ENCODE data around the gene AXIN2. TPM values are rescaled to one million over a fixed set of nuclear protein-coding genes. Genes with fewer than 3 reads are reported as not detected.

AXIN2 gene
- total and polyA plus RNA-seq, 10 of the 15 experiments (the other 5 are each of a cell fraction or from before 2014, with no cell fraction given) = 0.47 to 7.8 (median 3.1) TPM

DNA sequence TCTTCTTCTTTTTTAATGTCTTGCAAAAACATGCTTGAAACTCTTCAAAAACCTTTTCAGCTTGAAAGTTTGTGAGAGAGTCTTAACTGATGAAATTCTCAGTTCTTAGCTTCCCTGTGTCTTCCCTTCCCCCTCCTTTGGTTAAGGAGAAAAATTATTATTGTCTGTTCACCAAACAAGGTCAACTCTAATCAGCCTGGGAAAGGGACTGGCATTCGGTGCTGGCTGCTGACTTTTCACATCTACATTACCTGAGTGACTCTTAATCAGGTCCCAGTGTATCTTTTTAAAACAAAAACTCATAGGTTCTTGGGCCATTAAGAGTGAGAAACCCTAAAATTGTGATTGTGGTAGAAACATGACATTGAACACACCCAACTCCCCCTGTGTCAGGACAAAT lies 39.1 kb upstream of the AXIN2 start:
- no peak overlapping the region for H3K9ac ChIP-seq (ENCODE audit: control insufficient read depth, insufficient read depth, low read length)
- no peaks in the 10 kb centered on the region; the same call in 2 of the 3 replicates for H3K9me3 ChIP-seq (replicated peaks; ENCODE audit: control insufficient read depth, insufficient read depth, low read length)
- no peak overlapping the region for H2AFZ ChIP-seq (ENCODE audit: control insufficient read depth, low read depth, low read length)
- ATAC-seq (no peak), DNase-seq (ENCODE audit: low read depth, low spot score) (no peak), FAIRE-seq (no peak)
- no peak overlapping the region for H3K4me3 ChIP-seq
- ChIA-PET CTCF (interaction anchor here (1.0 kb wide), 1 partner anchor 194 kb away, joined by 3 read pairs; no protein-coding TSS in a partner anchor), POLR2A (no interaction called here), RAD21 (ENCODE audit: unreplicated experiment) (no interaction called here), SMC1A (ENCODE audit: uncharacterized antibody, unreplicated experiment) (no interaction called here)
- no peak overlapping the region for H3K4me2 ChIP-seq (ENCODE audit: control insufficient read depth, insufficient read depth)
- no peaks in the 10 kb centered on the region for H4K20me1 ChIP-seq (ENCODE audit: control insufficient read depth, insufficient read depth)
- intact Hi-C loops (cut with micrococcal nuclease; ENCODE audit: unreplicated experiment) = no loop called here
- no peaks in the 10 kb centered on the region for H3K79me2 ChIP-seq (ENCODE audit: control insufficient read depth, insufficient read depth, low read length)
- in situ Hi-C loops (cut with MboI) = no loop called here
- H3K36me3 ChIP-seq (ENCODE audit: control insufficient read depth in 2 of 2, insufficient read depth in 2 of 2, low read length in 1 of 2) = no peaks in the 10 kb centered on the region
- no peak overlapping the region for H3K27ac ChIP-seq (ENCODE audit: control insufficient read depth, insufficient read depth)
- TF ChIP-seq, protein P1, sequence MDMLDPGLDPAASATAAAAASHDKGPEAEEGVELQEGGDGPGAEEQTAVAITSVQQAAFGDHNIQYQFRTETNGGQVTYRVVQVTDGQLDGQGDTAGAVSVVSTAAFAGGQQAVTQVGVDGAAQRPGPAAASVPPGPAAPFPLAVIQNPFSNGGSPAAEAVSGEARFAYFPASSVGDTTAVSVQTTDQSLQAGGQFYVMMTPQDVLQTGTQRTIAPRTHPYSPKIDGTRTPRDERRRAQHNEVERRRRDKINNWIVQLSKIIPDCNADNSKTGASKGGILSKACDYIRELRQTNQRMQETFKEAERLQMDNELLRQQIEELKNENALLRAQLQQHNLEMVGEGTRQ (IDR thresholded peaks at IDR 0.05; ENCODE audit: borderline replicate concordance, low read depth, low read length) = no peak
- TF ChIP-seq SPI1 (IDR thresholded peaks at IDR 0.05; ENCODE audit: borderline replicate concordance, insufficient read depth, low read depth, low read length) (no peak), FOXK2 (IDR thresholded peaks at IDR 0.05) (no peak), IRF4 (IDR thresholded peaks at IDR 0.05; ENCODE audit: low read depth, low read length) (no peak), RCOR1 (conservative IDR thresholded peaks at IDR 0.05; ENCODE audit: low read depth, low read length) (no peak), CREB1 (IDR thresholded peaks at IDR 0.05; ENCODE audit: low read depth) (no peak), SMAD5 (IDR thresholded peaks at IDR 0.05; ENCODE audit: low read depth) (no peak), MEF2A (IDR thresholded peaks at IDR 0.05; ENCODE audit: insufficient read depth, low read depth, low read length) (no peak), WRNIP1 (IDR thresholded peaks at IDR 0.05; ENCODE audit: borderline replicate concordance, low read depth, low read length) (no peak), YY1 (IDR thresholded peaks at IDR 0.05; ENCODE audit: low read depth, low read length) (no peak), SP1 (IDR thresholded peaks at IDR 0.05; ENCODE audit: low read depth, low read length) (no peak)
- TF ChIP-seq, protein P2, sequence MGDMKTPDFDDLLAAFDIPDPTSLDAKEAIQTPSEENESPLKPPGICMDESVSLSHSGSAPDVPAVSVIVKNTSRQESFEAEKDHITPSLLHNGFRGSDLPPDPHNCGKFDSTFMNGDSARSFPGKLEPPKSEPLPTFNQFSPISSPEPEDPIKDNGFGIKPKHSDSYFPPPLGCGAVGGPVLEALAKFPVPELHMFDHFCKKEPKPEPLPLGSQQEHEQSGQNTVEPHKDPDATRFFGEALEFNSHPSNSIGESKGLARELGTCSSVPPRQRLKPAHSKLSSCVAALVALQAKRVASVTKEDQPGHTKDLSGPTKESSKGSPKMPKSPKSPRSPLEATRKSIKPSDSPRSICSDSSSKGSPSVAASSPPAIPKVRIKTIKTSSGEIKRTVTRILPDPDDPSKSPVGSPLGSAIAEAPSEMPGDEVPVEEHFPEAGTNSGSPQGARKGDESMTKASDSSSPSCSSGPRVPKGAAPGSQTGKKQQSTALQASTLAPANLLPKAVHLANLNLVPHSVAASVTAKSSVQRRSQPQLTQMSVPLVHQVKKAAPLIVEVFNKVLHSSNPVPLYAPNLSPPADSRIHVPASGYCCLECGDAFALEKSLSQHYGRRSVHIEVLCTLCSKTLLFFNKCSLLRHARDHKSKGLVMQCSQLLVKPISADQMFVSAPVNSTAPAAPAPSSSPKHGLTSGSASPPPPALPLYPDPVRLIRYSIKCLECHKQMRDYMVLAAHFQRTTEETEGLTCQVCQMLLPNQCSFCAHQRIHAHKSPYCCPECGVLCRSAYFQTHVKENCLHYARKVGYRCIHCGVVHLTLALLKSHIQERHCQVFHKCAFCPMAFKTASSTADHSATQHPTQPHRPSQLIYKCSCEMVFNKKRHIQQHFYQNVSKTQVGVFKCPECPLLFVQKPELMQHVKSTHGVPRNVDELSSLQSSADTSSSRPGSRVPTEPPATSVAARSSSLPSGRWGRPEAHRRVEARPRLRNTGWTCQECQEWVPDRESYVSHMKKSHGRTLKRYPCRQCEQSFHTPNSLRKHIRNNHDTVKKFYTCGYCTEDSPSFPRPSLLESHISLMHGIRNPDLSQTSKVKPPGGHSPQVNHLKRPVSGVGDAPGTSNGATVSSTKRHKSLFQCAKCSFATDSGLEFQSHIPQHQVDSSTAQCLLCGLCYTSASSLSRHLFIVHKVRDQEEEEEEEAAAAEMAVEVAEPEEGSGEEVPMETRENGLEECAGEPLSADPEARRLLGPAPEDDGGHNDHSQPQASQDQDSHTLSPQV (IDR thresholded peaks at IDR 0.05) = no peak
- TF ChIP-seq, protein P3, sequence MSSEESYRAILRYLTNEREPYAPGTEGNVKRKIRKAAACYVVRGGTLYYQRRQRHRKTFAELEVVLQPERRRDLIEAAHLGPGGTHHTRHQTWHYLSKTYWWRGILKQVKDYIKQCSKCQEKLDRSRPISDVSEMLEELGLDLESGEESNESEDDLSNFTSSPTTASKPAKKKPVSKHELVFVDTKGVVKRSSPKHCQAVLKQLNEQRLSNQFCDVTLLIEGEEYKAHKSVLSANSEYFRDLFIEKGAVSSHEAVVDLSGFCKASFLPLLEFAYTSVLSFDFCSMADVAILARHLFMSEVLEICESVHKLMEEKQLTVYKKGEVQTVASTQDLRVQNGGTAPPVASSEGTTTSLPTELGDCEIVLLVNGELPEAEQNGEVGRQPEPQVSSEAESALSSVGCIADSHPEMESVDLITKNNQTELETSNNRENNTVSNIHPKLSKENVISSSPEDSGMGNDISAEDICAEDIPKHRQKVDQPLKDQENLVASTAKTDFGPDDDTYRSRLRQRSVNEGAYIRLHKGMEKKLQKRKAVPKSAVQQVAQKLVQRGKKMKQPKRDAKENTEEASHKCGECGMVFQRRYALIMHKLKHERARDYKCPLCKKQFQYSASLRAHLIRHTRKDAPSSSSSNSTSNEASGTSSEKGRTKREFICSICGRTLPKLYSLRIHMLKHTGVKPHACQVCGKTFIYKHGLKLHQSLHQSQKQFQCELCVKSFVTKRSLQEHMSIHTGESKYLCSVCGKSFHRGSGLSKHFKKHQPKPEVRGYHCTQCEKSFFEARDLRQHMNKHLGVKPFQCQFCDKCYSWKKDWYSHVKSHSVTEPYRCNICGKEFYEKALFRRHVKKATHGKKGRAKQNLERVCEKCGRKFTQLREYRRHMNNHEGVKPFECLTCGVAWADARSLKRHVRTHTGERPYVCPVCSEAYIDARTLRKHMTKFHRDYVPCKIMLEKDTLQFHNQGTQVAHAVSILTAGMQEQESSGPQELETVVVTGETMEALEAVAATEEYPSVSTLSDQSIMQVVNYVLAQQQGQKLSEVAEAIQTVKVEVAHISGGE (CRISPR knock-in tag; IDR thresholded peaks at IDR 0.05) = no peak
- TF ChIP-seq, protein P4, sequence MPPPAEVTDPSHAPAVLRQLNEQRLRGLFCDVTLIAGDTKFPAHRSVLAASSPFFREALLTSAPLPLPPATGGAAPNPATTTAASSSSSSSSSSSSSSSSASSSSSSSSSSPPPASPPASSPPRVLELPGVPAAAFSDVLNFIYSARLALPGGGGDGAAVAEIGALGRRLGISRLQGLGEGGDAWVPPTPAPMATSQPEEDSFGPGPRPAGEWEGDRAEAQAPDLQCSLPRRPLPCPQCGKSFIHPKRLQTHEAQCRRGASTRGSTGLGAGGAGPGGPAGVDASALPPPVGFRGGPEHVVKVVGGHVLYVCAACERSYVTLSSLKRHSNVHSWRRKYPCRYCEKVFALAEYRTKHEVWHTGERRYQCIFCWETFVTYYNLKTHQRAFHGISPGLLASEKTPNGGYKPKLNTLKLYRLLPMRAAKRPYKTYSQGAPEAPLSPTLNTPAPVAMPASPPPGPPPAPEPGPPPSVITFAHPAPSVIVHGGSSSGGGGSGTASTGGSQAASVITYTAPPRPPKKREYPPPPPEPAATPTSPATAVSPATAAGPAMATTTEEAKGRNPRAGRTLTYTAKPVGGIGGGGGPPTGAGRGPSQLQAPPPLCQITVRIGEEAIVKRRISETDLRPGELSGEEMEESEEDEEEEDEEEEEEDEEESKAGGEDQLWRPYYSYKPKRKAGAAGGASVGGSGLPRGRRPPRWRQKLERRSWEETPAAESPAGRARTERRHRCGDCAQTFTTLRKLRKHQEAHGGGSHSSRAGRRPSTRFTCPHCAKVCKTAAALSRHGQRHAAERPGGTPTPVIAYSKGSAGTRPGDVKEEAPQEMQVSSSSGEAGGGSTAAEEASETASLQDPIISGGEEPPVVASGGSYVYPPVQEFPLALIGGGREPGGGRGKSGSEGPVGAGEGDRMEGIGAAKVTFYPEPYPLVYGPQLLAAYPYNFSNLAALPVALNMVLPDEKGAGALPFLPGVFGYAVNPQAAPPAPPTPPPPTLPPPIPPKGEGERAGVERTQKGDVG (CRISPR knock-in tag; IDR thresholded peaks at IDR 0.05) = no peak
- BruUV-seq (replicated peaks) = no TSS peak
- H3K27me3 ChIP-seq (replicated peaks in 1 of 2; ENCODE audit: control insufficient read depth in 2 of 2, insufficient read depth in 2 of 2, low read length in 1 of 2) = no peaks in the 10 kb centered on the region; a peak in 1 of 4 replicates
- WGBS (ENCODE audit: insufficient coverage, insufficient replicate concordance, low lambda C conversion rate, missing lambda C conversion rate) = 0% methylated on average over 1 of the region's 1 CpG
- H3K4me1 ChIP-seq (ENCODE audit: control insufficient read depth, insufficient read depth, low read length) = no peaks in the 10 kb centered on the region
